Iris pigment epithelial cell (primary cell): ENCODE results near the gene CALHM1.
"Not testable (repeated sequence)": the region's sequence is repeated elsewhere in the genome, so short reads cannot be mapped to it uniquely, and the experiment has no call there.

Source experiments
- DNase-seq: peaks from one replicate; pipeline ENCODE4 v3.0.0-alpha.2; 2011; ENCODE audit warnings: low read depth

Gene CALHM1

DNA sequence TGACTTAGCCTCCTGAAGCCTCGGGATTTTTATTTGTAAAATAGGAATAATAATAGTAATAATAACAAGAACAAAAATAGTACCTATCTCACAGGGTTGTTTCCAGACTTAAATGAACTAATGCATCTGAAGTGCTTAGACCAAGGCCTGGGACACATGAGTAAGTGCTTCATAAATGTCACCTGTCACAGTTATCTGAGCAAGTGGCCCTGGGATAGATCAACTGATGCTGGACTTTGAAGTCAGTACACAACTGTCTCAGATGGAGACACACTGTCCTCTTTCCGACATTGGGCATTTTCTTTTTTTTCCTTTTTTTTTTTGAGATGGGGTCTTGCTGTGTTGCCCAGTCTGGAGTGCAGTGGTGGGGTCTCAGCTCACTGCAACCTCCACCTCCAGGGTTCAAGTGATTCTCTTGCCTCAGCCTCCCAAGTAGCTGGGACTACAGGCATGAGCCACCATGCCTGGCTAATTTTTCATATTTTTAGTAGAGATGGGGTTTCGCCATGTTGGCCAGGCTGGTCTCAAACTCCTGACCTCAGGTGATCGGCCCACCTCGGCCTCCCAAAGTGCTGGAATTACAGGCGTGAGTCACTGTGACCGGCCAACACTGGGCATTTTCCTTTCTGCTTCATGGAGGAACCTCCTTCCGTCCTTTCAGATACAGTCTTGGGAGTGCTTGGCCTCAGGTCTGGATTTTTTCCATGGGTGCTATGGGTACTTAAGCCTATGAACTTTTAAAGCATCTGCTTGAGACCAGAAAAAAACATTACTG lies 28.1 kb upstream of the CALHM1 start:
- DNase-seq = not testable (repeated sequence)

GRCh38 chr10:103481974-103482531 lies 23.4 kb upstream of the CALHM1 start:
- DNase-seq = peak; percentile 75

- DNase-seq = peak; percentile 21
Measured at GRCh38 chr10:103480521-103480920, 21.8 kb upstream of the CALHM1 start.

GRCh38 chr10:103479135-103479534 lies 20.4 kb upstream of the CALHM1 start, which contains the start of gene CALHM3:
TSS of gene CALHM3 (minus strand) at chr10:103479240. CDS start at chr10:103479032, 208 bp downstream.
- no peak for DNase-seq

GRCh38 chr10:103478671-103479070 lies 20.0 kb upstream of the CALHM1 start:
- DNase-seq = no peak

DNA sequence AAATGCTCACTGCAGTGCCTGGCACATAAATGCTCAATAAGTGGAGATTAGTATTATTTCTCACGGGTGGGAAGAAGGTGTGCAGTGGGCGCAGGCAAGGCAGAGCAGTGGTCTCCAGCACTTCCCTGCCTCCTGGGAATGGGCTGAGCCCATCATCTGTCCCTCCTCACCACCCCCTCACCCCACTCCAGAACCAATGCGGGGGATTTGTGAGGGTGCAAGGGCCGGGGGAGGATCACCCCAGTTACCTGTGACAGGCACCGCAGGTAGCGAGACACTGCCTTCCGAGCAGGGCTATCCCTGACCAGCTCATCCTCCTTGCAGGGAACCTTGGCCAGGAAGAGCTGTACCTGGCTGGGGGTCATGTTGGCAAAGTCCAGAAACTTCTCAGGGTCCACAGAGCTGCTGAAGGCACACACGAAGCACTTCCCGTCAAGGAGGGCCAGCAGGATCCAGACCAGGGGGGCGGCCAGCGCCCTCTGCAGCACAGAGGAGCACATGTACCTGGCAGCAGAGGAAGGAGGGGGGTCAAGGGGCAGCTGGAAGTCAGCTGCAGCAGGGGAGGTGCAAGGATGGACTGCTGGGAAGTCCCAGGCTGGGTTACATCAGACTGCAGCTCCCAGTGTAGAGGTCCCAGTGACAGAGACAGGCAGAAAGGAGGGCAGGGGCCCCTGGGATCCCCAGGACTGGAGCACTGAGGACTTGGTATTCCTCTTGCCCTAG lies 17.5 kb upstream of the CALHM1 start:
- DNase-seq = no peak

DNA sequence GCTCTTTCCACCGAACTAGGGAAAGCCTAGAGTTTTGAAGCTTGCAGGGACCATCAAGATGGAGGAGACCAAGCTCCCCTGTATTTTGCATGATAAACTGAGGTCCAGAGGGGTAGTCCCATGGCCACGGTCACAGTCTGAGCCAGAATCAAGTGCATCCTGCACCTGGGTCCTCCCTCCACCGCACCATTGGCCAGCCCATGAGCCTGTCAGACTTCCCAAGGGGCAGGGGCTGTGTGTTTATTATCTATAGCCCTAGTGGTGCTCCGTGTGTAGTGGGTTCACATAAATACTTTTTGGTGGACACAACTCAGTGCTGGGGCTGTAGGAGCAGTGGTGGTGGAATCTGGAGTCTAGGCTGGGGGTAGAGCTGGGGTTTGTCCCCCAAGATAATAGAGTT lies 16.7 kb upstream of the CALHM1 start:
- no peak for DNase-seq

DNA sequence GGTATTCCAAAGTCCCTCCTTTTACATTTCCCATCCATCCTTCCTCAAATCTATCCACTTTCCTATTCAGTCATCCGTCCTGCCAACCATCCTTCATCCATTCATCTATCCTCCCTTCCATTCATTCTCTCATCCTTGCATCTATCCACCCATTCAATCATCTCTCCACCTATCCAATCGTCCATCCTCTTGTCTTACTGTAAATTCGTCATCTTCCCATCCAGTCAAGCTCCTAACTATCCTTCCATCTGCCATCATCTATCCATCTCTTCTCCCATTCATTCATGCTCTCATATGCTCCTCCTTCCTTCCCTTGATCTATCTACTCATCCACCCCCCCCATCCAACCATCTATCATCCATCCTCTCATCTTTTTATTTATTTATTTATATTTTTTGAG lies 15.4 kb upstream of the CALHM1 start:
- DNase-seq = no peak

GRCh38 chr10:103473261-103473671 lies 14.6 kb upstream of the CALHM1 start:
- no peak for DNase-seq

- no peak for DNase-seq
Measured at GRCh38 chr10:103472005-103472404, 13.3 kb upstream of the CALHM1 start.

- DNase-seq = no peak
Measured at GRCh38 chr10:103470761-103471653, 12.3 kb upstream of the CALHM1 start.

DNA sequence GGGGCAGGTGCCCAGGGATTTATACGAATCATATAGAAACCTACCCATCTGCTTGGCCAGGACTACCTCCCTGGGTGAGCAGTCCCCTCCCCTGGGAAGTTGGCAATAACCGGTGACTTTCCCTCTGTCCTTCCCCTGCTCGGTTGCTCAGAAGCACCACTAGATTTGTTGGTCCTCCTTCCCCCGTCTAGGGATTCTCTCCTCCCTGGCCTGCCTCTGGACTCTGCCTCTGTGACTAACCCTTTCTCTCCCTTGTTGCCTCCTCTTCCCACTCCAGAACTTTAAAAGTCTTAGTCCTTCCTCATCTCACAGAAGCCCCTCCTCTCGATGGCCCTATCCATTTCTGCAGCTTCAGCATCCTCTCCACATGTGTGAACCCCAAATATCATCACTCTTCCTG lies 10.5 kb upstream of the CALHM1 start:
- DNase-seq = no peak

GRCh38 chr10:103467406-103467805 lies 8.7 kb upstream of the CALHM1 start:
- DNase-seq = no peak

DNA sequence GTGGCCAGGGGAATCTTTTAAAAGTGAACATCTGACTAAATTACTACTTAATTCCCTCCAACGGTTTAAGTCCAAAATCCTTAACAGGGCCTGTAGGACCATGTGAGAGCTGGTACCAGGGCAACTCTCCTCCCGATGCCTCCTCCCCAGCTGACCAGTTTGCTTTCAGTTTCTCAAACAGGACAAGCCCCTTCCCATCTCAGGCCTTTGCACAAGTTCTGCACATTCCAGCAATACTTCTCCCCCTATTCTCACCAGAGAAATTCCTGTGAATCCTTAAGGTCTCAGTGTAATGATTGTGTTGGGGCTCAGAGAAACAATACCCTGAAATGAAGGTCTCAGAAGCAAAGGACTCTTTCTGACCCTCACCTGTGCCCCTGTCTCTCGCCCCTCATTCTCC lies 8.0 kb upstream of the CALHM1 start:
- DNase-seq = peak; percentile 50

- DNase-seq = no peak
Measured at GRCh38 chr10:103465411-103466179, 6.9 kb upstream of the CALHM1 start.

GRCh38 chr10:103463499-103463898 lies 4.8 kb upstream of the CALHM1 start:
- DNase-seq = no peak

- DNase-seq = no peak
Measured at GRCh38 chr10:103459615-103460014, 915 bp upstream of the CALHM1 start.

DNA sequence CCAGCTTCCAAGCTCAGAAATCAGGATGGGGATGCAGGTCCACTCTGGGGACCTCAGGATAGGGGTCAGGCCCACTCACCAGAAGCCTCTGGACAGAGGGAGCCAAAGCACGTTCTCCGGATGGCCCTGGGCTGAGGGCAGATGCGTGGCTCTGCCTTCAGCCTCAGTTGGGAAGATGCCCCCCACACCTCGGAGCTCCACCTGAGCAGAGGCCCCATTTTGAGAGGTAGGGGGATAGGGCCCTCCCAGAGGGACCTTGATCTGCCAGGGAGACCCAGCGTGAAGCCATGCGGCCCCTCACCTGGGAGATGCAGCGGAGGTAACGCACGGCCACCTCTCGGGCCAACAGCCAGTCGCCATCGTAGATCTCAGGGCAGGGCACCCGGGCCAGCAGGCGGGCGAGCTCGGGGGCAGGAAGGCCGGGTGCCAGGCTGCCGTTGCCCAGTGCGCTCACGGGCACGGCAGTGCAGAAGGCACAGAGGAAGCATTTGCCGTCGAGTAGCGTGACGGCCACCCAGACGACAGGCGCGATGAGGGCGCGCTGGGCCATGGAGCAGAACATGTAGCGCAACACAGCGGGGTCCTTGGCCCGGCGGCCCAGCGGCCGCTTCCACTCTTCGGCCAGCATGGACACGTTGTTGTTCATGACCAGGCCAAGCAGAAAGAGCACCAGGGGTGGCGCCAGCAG lies 660 bp downstream of the CALHM1 start:
- DNase-seq = no peak

- DNase-seq = no peak
Measured at GRCh38 chr10:103457176-103457712, 1.5 kb downstream of the CALHM1 start.

DNA sequence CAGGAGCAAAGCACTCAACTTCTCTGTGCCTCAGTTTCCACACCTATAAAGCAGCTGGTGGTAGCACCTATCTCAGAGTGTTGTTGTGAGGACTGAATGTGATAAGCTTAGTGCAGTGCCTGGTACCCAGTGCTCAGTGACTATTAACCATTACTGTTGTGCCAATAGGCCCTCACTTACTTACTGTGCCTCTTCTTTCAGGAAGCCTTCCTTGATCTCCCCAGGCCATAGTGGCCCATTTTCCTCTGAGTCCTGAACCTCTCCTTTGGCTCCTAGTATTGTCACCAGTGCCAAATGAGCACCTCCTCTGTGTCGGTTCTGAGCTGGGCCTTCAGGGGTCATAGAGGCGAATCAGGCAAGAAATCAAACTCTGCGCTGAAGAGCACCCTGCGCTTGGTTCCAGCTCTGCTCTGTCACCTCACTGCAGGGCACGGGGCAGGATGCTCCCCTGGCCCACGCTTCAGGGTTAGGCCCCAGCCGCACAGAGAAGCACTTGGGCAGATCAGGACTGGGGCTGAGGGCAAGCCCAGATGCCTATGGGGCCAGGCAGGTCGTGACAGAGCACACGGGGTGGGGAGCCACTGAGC lies 2.5 kb downstream of the CALHM1 start:
- DNase-seq = no peak
